DMS 273 (cell line): ENCODE data around the gene CD34.
"Not testable (repeated sequence)": the region's sequence is repeated elsewhere in the genome, so short reads cannot be mapped to it uniquely, and the experiment has no call there.

Experiments used
- DNase-seq: peaks from one replicate; lab custom pipeline; 2025; ENCODE audit not compliant: unreplicated experiment; lab: John Stamatoyannopoulos, UW

Gene CD34

DNA sequence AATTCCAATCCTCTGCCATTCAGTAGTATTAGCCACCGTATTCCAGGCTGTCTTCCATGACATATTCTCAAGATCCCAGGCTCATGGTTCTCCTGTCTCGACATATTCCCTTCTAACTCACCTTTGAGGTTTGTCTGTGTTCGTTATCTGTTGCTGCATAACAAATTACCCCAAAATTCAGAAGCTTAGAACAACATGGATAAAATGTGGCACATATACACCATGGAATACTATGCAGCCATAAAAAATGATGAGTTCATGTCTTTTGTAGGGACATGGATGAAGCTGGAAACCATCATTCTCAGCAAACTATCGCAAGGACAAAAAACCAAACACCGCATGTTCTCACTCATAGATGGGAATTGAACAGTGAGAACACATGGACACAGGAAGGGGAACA, 33.0 kb downstream of the CD34 start:
- not testable (repeated sequence) for DNase-seq

DNA sequence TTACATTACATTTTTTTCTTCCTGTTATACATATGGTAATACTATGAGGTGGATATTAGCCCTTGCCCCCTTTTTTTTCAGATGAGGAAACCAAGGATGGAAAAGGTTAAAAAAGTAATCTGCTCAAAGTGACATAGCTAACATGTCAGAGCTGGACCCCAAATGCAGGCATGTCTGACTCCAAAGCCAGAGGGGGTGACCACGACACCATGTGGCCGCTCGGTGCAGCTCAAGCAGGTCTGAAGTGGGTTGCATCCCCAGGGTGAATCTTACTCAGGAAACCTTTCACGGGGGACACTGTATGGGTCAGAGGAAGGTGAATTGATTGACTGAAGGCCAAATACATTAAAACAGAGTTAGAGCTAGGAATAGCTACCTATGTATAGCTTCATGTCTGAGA, 34.8 kb downstream of the CD34 start:
- DNase-seq: no peak

DNA sequence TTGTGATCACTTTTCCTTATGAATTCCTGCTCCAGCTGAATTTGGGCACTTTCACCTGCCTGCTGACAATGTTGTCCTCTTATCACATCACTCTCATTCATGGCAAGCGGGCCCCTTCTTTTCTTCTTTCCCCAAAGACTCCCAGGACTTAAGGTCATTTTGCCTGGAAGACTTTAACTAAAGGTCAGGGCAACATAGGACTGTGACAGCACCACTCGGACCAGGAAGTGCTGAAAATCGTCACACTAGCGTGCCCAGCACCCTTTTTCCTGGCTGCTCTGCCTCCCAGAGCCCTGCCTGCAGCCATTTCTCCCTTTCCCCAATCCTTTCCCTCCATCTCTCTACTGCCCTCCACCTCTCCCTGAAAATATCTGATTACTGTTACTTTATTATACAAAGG, 35.4 kb downstream of the CD34 start:
- no peak for DNase-seq

DNA sequence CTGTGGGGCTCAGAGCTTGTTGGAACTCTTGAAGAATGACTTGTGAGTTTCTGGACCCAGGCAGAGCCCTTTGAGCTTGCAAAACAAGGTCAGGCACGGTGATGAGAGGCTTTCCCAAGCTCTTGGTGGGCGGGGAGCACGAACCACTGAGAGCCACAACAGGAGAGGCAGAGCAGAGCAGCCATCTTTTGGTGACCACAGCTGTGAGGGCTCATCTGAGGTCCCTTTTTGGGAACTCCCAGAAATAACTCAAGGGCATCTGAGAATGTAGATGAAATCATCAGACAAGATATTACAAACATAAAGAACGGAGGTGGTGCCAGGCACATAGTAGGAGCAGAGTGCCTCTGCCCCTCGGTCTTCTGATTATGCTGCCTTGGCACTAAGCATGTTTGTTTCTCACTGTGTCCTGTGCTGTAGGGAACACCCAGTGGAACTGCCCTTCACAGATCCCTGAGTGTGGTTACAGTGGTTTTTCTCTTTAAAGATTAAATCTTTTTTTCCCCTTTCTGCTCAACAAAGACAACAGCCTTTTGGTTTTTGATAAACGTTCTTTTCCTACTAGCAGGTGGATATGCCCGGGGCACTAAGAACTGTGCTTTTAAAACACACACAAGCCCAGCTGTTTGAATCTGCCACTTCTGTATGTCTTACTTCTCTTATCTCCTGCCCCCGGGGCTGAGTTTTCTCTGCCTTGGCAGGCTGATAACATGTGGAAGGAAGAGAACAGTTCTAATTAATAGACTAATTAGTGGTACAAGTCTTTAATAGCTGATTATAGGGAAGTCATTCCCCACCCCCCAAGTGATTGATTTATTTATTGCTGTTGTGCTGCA, 37.7 kb downstream of the CD34 start:
- DNase-seq: no peak

DNA sequence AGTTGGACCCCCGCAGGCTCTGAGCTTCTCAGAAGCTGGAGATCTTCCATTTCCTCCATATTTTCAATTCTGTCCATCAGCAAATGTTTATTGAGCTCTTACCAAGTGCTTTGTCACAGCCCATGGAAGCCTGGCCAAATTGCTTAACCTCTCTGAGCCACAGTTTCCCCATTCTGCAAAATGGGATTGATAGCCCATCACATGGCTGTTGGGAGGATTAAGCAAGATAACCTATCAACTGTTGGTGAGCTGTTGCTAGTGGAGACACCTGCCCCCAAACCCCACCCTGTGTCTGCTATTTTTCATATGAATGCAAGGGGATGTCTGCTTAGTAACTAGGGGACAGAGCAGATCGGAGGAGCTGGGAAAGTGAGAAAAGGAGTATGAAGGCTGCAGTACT, 38.3 kb downstream of the CD34 start:
- DNase-seq: no peak

DNA sequence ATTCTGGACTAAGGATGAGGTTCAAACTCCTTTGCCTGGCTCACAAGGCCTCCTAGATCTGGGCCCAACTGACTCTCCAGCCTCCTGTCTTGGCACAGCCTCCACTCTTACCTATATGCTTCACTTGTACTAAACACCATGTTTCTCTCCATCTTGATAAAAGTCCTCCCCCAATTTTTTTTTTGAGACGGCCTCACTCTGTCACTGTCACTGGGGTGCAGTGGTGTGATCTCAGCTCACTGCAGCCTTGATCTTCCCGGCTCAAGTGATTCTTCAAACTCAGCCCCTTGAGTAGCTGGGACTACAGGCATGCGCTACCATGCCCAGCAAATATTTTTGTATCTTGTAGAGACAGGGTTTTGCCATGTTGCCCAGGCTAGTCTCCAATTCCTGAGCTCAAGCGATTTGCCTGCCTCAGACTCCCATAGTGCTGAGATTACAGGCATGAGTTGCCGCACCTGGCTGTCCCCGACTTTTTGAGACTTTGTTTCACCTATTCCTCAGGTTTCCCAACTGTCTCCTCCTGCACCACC, 39.7 kb downstream of the CD34 start:
- no peak for DNase-seq

DNA sequence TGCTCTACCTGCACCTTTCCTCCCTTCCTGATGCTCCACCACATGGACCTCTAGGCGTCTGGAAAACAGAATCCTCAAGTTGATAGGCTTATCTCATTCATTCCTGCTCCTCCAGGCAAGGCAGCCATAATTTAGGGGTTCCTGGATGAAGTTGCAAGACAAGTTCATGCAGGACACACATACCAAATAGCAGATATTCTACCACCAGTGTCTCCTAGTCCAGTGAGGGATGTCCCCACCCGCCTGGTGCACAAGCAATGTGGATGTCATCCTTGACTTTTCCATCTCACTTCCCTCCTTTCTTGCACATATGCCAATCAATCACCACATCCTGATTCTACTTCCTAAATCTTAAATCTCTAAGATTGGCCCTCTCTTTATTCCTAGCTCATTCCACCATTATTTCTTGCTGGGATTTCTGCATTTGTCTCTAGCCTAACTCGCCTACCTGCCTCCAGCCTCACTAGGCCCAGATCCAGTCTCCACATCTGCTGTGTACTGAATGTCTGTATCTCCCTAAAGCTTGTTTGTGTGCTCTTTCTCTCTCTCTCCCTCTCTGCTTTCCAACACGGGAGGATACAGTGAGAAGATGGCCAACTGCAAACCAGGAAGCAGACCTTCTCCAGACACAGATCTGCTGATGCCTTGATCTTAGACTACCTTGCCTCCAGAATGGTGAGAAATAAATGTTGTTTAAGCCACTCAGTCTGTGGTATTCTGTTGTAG, 40.5 kb downstream of the CD34 start:
- no peak for DNase-seq

DNA sequence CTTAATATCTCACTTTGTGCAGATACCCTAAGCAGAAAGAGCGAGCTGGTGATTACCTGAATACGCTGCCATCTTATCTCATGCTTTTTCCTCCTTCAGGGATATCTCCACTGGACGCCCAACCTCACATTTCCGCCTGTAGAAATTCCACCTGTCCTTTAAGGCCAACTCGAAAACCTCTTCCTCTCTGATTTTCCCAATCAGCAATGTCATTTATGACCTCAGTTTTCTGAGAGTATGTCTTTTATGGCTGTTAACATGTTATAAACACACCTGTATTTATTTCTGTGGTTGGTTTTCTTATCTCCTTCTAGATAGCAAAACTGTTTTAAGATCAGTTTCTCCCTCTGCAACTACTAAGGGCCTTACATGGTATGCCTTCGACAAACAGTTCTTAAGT, 41.1 kb downstream of the CD34 start:
- DNase-seq: no peak

DNA sequence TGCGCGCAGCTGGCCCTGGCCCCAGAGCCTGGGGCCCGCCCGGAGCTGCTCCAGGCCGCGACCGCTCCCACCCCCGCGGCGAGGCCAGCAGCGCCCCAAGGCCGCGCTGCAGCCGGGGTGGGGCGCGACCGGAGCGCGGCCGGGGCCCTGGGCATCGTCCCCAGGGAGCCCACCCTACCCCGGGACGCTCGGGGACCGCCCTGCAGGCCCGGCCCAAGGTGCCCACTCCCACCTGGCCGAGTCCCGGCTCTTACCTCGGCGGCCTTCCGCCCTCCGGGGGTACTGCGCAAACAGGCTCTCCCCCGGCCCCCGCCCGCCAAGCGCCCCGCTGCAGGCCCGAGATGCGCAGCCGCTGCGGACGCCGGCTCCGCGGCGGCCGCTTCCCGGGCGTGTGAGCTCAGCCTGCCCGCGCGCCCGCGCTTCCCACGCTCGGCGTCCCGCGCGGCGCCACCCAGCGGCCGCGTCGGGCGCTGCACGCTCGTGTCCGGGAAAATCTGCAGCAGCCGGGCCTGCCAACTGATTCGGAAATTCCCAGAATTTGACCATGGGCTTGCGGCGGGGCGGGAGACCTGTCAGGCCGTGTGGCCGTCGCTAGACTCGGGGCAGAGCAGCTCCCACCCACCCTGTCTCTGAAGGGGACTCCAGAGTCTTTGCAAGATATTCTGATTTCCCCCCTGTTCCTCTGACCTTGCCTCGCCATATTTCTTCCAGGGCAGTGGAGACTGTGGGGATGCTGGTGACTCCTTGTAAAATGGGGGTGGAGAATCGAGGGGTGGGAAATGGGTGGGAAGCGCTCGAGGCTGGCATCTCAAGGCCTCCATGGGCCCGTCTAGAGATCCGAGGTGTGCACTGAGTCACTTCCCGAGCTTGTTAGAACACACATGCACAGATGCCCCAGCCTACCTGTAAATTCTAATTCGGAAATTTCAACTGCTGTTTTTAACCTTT, 41.9 kb downstream of the CD34 start:
- DNase-seq: peak; percentile 92

DNA sequence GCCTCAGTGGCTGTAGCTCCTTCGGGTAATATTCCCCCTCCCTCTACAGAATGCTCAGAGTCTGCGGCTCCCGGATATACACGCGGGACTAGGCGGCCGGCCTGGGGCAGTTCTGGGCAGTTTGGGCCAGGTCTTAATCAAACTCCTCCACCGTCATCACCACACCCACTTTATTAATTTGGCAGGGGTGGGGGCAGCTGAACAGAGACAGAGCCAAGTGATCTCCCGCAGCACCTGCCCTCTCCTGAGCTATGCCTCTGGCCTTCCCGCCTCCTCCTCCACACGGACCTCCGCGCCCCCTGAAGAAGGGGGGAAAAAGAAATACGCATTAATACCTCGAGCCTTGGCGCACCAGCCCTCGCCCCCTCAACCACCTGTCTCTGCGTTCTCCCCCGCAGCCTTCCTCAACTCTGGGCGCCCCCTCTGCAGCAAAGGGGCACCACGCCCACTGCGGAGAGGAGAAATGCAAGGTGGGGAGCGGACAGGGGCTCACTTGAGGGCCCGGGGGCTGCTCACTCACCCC, 42.6 kb downstream of the CD34 start:
- peak; percentile 42 for DNase-seq

DNA sequence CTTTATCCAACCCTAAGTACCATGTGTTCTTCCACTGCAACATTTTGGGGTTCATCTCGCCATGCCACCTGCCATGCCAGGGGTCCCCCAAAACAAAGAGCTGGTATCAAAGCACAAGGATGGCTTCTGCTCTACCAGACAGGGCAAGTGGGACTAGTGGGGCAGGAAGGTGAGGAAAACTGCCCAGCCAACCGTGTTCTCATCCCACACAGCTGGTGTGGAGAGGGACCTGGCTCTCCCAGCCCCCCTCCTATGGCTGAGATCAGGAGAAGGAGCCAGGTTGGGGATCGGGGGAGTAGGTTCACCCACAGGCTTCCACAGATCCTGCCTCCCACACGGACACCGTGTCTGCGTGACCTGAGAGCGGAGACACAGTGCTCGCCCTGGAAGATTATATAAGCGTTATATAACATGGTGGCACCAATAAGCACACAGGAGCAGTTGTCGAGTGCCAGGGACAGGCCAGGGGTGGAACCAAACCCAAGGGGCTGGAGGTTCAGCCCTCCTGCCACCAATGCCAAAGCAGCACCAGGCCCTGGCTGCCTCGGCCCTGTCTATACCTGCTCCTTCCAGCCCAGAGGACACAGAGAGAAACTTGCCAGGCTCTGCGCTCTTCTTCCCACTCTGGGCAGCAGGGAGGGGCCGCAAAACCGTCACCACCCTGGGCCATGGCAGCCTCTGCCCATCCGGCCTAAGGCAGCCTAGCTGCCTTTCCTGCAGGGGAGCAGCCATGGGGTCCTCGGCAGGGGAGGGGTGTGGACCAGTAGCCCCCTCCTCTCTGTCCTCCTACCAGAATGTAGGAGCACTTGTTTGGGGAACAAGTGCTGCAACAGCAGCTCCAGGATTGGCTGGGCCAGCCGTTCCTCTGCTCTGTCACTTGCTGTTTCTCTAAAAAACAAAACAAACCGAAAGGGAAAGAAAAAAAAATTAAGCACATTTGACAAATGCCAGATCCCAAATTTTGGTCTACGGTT, 43.5 kb downstream of the CD34 start:
- no peak for DNase-seq

DNA sequence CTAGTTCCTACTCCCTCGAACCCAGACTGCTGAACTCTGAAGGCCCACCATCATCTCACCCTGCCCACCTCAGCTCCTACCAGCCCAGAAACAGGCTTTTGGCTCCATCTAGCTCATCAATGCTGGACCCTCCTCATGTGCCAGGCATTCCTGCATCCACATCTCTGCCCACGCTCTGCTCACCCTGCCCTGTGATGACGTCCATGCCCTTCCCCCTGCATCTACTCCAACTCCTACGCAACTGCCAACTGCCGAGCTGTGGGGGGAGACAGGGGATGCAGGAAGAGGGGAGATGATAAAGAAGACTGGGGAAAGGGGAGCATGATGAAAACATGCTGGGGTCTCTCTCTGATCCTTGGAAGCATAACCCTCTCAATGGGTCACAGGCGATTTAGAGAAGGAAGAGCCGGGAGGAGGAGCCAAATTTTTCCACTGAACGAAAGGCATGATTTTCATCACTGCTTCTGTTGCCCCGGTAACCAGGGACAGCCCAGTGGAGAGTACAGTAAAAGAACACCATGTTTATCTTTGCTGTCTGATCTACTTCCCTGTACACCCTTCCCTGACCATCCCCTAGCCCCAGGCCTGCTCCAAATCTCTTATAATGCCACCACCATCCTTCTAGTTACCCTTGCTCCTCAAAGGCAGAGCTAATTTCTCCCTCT, 44.3 kb downstream of the CD34 start:
- DNase-seq: peak; percentile 19

DNA sequence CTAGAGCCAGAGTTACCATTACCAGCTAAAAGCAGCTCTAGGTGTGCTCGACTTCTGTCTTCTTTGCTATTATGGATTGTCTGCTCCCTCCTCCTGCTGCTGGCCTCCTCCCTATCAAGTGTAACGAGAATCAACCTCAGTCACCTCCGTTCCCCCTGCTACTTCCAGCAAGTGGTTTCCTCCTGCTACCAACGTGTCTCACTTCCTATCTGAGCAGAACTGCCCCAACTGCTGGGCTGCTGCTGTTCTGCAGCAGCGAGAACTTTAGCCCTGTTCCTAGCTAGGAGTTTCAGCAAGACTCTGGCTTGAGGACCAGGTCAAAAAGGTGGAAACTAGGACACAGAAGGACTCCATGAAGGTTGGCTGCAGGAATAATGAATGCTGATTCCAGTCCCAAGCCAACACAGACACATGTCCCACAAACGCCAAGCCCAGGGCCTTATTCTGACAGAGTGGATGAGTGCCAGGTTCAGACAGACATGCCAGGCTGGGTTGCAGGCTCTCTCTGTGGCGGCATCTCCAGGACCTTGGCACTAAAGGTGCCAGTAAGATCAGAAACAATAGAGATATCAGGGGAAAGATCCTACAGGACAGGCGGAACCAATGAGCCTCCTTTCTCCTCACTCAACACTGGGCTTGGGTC, 46.9 kb downstream of the CD34 start:
- DNase-seq: no peak

DNA sequence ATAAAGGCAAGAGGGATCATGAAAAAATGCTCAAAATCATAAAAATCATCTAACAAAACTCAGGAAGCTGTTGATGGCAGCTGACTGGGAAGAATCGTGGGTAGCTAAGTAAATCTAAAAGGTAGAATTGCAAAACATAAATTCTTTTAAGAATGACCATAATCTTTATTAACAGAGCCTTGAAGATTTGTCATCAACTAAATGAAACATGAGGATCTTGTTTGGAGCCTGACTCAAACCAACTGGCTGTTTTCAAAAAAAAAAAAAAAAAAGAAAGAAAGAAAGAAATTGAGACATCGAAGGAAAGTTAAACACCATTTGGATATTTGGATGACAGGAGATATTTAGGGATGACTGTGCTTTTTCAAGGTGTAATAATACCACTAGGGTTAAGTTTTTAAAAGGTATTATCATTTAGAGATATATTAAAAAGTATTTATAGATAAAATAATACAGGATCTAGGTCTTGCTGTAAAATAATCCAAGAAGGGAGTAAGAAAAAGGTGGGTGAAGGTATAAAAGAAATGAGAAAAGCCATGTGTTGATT, 48.6 kb downstream of the CD34 start:
- DNase-seq: no peak

DNA sequence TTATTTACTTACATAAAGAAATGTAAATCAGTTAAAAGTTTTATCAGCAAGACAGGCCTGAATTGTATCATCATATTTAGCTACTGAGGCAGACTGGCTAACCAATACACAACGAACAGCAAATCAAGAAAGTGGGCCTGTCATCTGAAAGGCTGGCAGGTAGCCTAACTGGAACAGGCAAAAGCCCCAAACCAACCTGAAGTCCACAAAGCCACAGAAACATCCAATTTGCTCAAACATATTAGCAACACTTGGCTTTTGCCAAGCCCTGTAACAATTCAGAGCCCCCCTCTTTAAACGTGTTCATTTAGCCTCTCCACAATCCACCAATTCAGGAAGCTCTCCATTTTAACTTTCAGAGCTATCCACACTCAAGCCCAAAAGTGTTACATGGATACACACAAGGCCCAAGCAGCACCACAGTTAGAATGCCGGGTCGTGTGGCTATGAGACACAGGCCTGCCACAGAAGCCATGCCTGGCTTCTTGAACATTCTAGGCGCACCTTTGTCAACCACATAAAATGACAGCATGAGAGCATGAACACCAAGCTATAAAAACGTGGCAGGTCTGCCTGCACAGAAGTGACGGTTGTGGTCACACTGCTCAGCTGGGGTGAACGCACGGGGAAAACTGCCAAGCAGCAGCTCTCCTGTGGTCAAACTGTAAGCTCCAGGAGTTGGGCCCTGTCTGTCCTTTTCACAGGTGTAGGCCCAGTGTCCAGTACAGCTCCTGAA, 49.3 kb downstream of the CD34 start:
- no peak for DNase-seq

DNA sequence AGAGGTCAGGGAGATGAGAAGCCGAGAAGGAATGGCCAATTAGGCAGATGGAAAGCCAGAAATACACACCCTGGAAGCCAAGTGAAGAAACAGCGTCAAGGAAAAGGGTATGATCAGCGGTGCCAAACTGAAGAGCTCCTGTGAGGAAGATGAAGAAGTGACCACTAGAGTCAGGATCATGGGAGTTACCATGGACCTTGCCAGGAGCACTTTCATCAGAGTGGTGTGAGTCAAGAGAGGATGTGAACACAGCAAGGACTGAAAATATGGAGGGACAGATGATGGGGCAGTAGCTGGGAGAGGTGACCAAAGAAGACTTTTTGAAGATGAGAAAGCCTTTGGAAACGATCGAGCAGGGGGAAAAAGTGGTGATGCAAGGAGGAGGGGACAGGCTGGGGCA, 50.4 kb downstream of the CD34 start:
- no peak for DNase-seq

DNA sequence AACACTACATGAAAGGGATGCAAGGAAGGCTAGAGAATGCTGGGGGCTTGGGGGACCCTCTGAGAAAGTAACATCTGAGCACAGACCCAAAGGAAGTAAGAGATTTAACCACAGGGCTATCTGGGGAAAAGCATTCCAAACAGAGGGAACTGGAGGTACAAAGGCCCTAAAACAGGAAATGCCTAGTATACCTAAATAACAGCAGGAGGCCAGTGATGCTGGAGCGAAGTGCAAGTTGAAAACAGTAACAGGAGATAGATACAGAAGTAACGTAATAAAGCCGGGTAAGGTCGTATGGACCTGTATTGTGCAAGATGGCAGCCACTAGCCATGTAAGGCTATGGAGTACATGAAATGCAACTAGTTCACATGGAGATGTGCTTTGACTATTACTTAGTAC, 52.1 kb downstream of the CD34 start:
- no peak for DNase-seq

DNA sequence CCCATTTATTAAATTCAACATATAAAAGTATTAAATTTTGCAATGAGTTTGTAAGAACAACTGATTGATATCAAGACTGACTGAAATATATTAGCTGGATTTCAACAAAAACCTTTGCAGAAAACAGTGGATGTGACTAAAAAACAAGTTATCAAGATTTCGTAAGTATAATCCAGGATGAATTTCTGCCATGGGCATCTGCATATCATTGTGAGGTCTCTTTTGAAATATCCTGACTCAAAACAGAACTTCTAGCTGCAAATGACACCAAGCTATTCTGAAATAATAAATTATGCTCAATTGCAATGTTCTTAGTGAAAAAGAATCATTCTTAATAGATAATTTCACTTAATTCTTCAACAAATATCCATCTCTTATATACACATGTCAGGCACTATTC, 52.6 kb downstream of the CD34 start:
- no peak for DNase-seq
